Measurements from ENCODE around the gene MAGI2.

MAGI2 gene

GRCh38 chr7:78906735-78907134, 546.7 kb downstream of the MAGI2 start:
- DNase-seq (ENCODE audit: low spot score), result no peak

GRCh38 chr7:78905436-78905835, 548.0 kb downstream of the MAGI2 start:
- no peak for DNase-seq (ENCODE audit: low spot score)

GRCh38 chr7:78904983-78905382, 548.5 kb downstream of the MAGI2 start:
- no peak for DNase-seq (ENCODE audit: low spot score)

GRCh38 chr7:78901566-78901965, 551.9 kb downstream of the MAGI2 start:
- DNase-seq (ENCODE audit: low spot score), result no peak

GRCh38 chr7:78900806-78901205, 552.7 kb downstream of the MAGI2 start:
- no peak for DNase-seq (ENCODE audit: low spot score)

- no peak for DNase-seq (ENCODE audit: low spot score)
Observed at GRCh38 chr7:78895393-78895792, 558.1 kb downstream of the MAGI2 start.

GRCh38 chr7:78879206-78879605, 574.3 kb downstream of the MAGI2 start:
- no peak for DNase-seq (ENCODE audit: low spot score)

GRCh38 chr7:78873117-78873516, 580.4 kb downstream of the MAGI2 start:
- no peak for DNase-seq (ENCODE audit: low spot score)

GRCh38 chr7:78864339-78864738, 589.1 kb downstream of the MAGI2 start:
- no peak for DNase-seq (ENCODE audit: low spot score)

- no peak for DNase-seq (ENCODE audit: low spot score)
Observed at GRCh38 chr7:78863281-78863680, 590.2 kb downstream of the MAGI2 start.

GRCh38 chr7:78862411-78862900, 591.0 kb downstream of the MAGI2 start:
- no peak for DNase-seq (ENCODE audit: low spot score)

GRCh38 chr7:78852951-78853350, 600.5 kb downstream of the MAGI2 start:
- no peak for DNase-seq (ENCODE audit: low spot score)

- no peak for DNase-seq (ENCODE audit: low spot score)
Observed at GRCh38 chr7:78850093-78850740, 603.2 kb downstream of the MAGI2 start.

- DNase-seq (ENCODE audit: low spot score), result no peak
Observed at GRCh38 chr7:78845155-78845554, 608.3 kb downstream of the MAGI2 start.

- DNase-seq (ENCODE audit: low spot score), result no peak
Observed at GRCh38 chr7:78842068-78842467, 611.4 kb downstream of the MAGI2 start.

GRCh38 chr7:78835897-78836296, 617.6 kb downstream of the MAGI2 start:
- DNase-seq (ENCODE audit: low spot score), result no peak

- no peak for DNase-seq (ENCODE audit: low spot score)
Observed at GRCh38 chr7:78828317-78828716, 625.1 kb downstream of the MAGI2 start.

GRCh38 chr7:78803501-78804127, 649.9 kb downstream of the MAGI2 start:
- DNase-seq (ENCODE audit: low spot score), result no peak

- DNase-seq (ENCODE audit: low spot score), result no peak
Observed at GRCh38 chr7:78794101-78794500, 659.4 kb downstream of the MAGI2 start.

GRCh38 chr7:78792624-78793023, 660.8 kb downstream of the MAGI2 start:
- no peak for DNase-seq (ENCODE audit: low spot score)

GRCh38 chr7:78792006-78792405, 661.5 kb downstream of the MAGI2 start:
- no peak for DNase-seq (ENCODE audit: low spot score)

GRCh38 chr7:78788464-78788863, 665.0 kb downstream of the MAGI2 start:
- no peak for DNase-seq (ENCODE audit: low spot score)

- no peak for DNase-seq (ENCODE audit: low spot score)
Observed at GRCh38 chr7:78787854-78788253, 665.6 kb downstream of the MAGI2 start.

GRCh38 chr7:78786055-78786454, 667.4 kb downstream of the MAGI2 start:
- no peak for DNase-seq (ENCODE audit: low spot score)

Data from Ammon's horn (tissue), 1 donor.